Stimulated activated memory B cell treated with anti-CD40 and anti-IgM and Interleukin-4, amounts not matched to agents 10 μg/mL and 1 μg/mL and 100 μg/mL, for 72 hours (primary cell): ENCODE results near the gene DOLK.

Source experiments
- ATAC-seq: fragments of 150-1000 bp; cut with Tn5 transposase; 2 replicates; pipeline ENCODE4 v1.10.0; 2021
- H3K27ac Mint-ChIP-seq: one replicate; pipeline ENCODE4 v1.8.0; 2022; ENCODE audit warnings: mild to moderate bottlenecking, mixed read lengths
- H3K27me3 Mint-ChIP-seq: one replicate; pipeline ENCODE4 v1.8.0; 2022; ENCODE audit warnings: mixed read lengths
- H3K36me3 Mint-ChIP-seq: one replicate; pipeline ENCODE4 v1.8.0; 2022; ENCODE audit warnings: mixed read lengths
- H3K4me1 Mint-ChIP-seq: one replicate; pipeline ENCODE4 v1.8.0; 2022; ENCODE audit warnings: mixed read lengths
- H3K4me3 Mint-ChIP-seq: one replicate; pipeline ENCODE4 v1.8.0; 2022; ENCODE audit warnings: mild to moderate bottlenecking, moderate library complexity, mixed read lengths
- H3K9me3 Mint-ChIP-seq: one replicate; pipeline ENCODE4 v1.8.0; 2022; ENCODE audit warnings: mixed read lengths

DOLK gene

DNA sequence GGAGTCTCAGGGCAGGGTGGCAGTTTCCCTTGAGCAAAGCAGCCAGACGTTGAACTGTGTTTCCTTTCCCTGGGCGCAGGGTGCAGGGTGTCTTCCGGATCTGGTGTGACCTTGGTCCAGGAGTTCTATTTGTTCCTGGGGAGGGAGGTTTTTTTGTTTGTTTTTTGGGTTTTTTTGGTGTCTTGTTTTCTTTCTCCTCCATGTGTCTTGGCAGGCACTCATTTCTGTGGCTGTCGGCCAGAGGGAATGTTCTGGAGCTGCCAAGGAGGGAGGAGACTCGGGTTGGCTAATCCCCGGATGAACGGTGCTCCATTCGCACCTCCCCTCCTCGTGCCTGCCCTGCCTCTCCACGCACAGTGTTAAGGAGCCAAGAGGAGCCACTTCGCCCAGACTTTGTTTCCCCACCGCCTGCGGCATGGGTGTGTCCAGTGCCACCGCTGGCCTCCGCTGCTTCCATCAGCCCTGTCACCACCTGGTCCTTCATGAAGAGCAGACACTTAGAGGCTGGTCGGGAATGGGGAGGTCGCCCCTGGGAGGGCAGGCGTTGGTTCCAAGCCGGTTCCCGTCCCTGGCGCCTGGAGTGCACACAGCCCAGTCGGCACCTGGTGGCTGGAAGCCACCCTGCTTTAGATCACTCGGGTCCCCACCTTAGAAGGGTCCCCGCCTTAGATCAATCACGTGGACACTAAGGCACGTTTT, 30.1 kb downstream of the DOLK start:
- H3K27ac Mint-ChIP-seq, result no peak overlapping the region
- H3K36me3 Mint-ChIP-seq, result peaks cover 39% of the 10 kb centered on the region
- H3K4me1 Mint-ChIP-seq, result peaks cover 22% of the 10 kb centered on the region
- H3K27me3 Mint-ChIP-seq, result peaks cover 9% of the 10 kb centered on the region
- no peak for ATAC-seq
- no peak overlapping the region for H3K4me3 Mint-ChIP-seq
- H3K9me3 Mint-ChIP-seq, result no peaks in the 10 kb centered on the region

DNA sequence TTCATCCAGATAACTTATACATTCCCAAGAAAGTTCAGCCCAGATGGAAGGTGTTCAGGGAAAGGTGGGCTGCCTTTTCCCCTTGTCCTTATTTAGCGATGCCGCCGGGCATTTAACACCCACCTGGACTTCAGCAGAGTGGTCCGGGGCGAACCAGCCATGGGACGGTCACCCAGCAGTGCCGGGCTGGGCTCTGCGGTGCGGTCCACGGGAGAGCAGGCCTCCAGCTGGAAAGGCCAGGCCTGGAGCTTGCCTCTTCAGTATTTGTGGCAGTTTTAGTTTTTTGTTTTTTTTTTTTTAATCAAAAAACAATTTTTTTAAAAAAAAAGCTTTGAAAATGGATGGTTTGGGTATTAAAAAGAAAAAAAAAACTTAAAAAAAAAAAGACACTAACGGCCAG, 30.7 kb downstream of the DOLK start:
- ATAC-seq, result no peak
- peaks cover 6% of the 10 kb centered on the region for H3K27me3 Mint-ChIP-seq
- H3K27ac Mint-ChIP-seq, result no peak overlapping the region
- H3K4me3 Mint-ChIP-seq, result no peak overlapping the region
- no peaks in the 10 kb centered on the region for H3K9me3 Mint-ChIP-seq
- peaks cover 44% of the 10 kb centered on the region for H3K36me3 Mint-ChIP-seq
- peaks cover 23% of the 10 kb centered on the region for H3K4me1 Mint-ChIP-seq

DNA sequence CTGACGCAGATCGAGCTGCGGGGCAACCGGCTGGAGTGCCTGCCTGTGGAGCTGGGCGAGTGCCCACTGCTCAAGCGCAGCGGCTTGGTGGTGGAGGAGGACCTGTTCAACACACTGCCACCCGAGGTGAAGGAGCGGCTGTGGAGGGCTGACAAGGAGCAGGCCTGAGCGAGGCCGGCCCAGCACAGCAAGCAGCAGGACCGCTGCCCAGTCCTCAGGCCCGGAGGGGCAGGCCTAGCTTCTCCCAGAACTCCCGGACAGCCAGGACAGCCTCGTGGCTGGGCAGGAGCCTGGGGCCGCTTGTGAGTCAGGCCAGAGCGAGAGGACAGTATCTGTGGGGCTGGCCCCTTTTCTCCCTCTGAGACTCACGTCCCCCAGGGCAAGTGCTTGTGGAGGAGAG, 31.2 kb downstream of the DOLK start:
- peaks cover under 1% of the 10 kb centered on the region for H3K27me3 Mint-ChIP-seq
- H3K36me3 Mint-ChIP-seq, result peaks cover 44% of the 10 kb centered on the region
- peaks cover 19% of the 10 kb centered on the region for H3K4me1 Mint-ChIP-seq
- no peak overlapping the region for H3K4me3 Mint-ChIP-seq
- ATAC-seq, result no peak
- H3K9me3 Mint-ChIP-seq, result no peaks in the 10 kb centered on the region
- H3K27ac Mint-ChIP-seq, result no peak overlapping the region

DNA sequence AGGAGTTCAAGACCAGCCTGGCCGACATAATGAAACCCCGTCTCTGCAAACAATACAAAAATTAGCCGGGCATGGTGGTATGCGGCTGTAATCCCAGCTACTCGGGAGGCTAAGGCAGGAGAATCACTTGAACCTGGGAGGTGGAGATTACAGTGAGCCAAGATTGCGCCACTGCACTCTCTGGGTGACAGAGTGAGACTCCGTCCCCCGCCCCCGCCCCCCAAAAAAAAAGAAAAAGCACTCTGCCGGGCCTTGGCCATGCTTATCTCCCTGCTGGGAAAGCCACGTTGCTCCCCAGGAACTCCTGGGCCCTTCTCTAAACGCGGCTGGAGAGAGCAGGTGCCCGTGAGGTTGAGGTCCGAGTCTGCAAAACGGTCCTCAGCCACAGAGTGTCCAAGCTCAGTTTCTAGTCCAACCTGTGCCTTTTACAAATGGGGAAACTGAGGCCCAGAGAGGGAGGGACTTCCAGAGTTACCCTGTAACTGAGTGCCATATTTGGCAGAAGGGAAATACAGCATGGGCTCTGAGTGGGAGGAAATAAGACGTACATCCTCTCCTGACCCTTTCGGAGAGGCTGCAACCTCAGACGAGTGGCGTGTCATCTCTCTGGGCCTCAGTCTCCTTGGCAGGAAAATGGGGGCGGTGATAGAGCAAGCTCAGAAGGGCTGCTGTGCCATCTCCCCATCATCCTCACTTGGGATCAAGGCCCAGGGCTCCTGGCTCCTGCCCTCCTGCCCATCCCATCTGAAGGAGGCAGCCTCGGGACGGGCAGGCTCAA, 33.2 kb downstream of the DOLK start:
- Mint-ChIP-seq H3K4me1 (peaks cover 18% of the 10 kb centered on the region), H3K36me3 (peaks cover 52% of the 10 kb centered on the region), H3K4me3 (no peak overlapping the region), H3K27me3 (no peaks in the 10 kb centered on the region), H3K9me3 (no peaks in the 10 kb centered on the region), H3K27ac (no peak overlapping the region)
- ATAC-seq, result no peak

DNA sequence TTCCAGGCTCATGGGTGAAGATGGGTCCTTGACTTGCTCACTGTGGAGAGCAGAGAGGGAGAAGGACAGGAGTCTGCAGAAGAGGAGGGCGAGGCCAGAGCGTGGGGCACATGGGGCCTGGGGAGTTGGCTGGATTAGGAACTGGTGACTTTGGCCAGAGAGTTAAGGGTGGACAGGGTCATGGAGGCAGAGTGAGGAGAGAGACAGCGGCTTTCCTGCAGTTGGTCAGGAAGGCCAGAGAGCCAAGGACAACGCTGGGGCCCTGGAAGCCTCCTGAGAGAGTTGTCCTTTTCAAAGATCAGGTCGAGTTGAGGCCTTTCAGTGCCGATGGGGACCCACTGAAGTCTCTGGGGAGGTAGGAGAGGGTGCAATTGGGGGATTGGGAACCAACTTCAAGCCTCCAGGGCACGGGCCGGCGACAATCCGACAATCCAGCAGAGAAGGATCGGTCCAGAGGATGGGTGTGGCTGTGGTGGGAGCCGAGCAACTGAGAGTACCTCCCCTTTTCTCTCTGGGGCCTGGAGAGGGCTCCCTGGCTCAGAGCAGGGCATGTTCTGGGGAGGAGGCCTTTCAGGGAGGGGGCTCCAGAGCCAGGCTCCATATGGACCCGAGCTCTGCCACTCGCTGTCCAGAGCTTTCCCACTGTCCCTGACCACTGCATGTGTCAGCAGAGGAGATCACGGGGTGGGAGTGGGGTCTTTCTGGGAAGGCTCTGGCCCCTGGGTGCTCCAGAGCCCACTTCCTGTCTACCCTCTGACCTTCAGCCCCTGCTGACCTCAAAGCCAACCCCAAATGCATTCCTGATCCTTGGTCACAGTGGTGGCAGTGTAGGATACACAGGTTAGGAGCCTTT, 34.1 kb downstream of the DOLK start:
- Mint-ChIP-seq H3K27ac (no peak overlapping the region), H3K36me3 (peaks cover 56% of the 10 kb centered on the region), H3K27me3 (no peaks in the 10 kb centered on the region), H3K4me1 (peaks cover 14% of the 10 kb centered on the region), H3K9me3 (no peaks in the 10 kb centered on the region), H3K4me3 (no peak overlapping the region)
- no peak for ATAC-seq

DNA sequence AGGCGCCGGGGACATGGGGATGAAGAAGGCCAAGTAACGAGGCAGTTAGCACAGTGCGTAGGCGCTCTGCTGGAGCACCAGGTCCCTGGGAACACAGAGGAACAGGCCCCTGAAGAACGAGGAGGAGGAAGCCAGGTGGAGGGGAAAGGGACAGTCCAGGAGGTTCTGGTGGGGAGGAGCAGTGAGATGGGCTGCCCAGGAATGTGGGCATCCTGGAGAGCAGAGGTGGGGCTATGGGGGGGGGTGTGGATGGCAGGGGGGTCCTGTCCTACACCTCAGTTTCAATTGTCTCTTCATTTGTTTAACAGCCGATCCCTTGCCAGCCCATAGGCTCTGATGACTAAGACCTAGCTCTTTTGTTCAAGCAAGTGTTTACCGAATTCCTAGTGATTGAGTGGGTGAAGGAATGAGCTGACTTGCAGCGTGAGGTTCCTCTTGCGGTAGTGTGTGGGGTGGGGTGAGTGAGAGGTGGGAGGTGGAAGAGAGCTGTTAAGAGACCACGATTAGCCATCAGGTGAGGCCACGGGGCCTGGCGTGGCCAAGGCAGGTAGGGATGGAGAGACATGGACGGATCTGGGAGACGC, 35.0 kb downstream of the DOLK start:
- H3K27ac Mint-ChIP-seq, result peak overlapping the region; percentile 12
- peaks cover 14% of the 10 kb centered on the region for H3K4me1 Mint-ChIP-seq
- H3K9me3 Mint-ChIP-seq, result no peaks in the 10 kb centered on the region
- no peak overlapping the region for H3K4me3 Mint-ChIP-seq
- peaks cover 56% of the 10 kb centered on the region for H3K36me3 Mint-ChIP-seq
- H3K27me3 Mint-ChIP-seq, result no peaks in the 10 kb centered on the region
- no peak for ATAC-seq

DNA sequence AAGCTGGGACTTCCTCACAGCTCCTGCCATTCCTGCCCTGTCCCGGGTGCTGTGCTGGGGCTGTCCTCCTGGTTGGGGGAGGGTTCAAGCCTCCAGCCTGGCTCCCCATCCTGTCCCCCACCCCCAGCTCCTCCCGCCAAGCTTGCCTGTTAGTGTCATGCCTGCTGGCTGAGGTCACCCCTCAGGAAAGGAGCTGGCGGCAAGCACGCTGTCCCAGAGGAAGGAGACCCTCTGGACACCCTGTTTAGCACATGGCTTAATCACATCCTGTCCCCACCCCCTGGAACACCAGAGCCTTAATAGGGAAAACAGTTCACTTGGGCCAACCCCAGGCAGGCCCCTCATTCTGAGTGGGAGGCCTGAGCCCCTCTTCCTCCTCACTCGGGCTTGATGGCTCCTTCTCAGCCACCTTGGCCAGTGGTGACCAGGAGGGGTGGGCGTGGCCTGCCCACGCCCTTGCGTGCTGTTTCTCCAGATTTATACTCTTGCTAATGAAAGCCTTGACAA, 35.8 kb downstream of the DOLK start:
- H3K36me3 Mint-ChIP-seq, result peaks cover 51% of the 10 kb centered on the region
- H3K4me3 Mint-ChIP-seq, result no peak overlapping the region
- no peaks in the 10 kb centered on the region for H3K9me3 Mint-ChIP-seq
- no peak for ATAC-seq
- H3K27ac Mint-ChIP-seq, result peak overlapping the region; percentile 12
- H3K27me3 Mint-ChIP-seq, result no peaks in the 10 kb centered on the region
- peaks cover 17% of the 10 kb centered on the region for H3K4me1 Mint-ChIP-seq

DNA sequence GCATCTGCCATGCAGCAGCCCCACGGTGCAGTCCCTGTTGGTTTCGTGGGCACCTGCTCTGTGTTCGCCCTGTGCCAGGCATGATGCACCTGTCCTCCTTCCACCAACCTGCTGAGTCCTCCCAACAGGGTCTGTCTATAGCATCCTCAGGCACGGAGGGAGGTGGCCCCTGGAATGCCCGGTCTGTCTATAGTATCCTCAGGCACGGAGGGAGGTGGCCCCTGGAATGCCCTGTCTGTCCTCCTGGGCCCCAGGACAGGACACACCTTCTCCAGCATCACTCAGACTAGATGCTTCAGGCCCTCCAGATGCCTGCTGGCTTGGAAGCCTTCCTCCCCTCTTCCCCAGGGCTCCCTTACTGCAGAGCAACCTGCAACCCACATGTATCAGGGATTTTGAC, 36.5 kb downstream of the DOLK start:
- Mint-ChIP-seq H3K9me3 (no peaks in the 10 kb centered on the region), H3K4me3 (no peak overlapping the region), H3K4me1 (peaks cover 18% of the 10 kb centered on the region), H3K36me3 (peaks cover 49% of the 10 kb centered on the region), H3K27ac (no peak overlapping the region), H3K27me3 (no peaks in the 10 kb centered on the region)
- no peak for ATAC-seq

DNA sequence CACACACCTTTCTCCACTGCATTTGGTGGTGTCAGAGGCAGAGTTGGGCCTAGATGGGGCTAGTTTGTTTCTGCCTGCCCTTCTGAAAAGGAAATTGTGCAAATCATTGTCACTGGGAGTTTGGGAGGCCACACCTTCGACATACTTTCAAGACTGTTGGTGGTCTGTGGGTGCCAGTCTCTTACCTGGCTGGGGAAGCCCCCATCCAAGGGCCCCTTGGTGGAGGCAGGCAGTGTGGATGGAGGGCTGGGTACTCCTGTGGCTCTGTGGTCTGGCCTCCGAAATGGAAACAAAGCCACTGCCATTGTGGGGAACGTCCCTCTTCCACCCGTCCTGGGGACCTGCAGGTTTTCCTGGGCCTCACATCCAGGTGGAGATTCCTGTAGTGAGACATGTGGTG, 37.5 kb downstream of the DOLK start:
- Mint-ChIP-seq H3K9me3 (no peaks in the 10 kb centered on the region), H3K36me3 (peaks cover 43% of the 10 kb centered on the region), H3K27me3 (no peaks in the 10 kb centered on the region), H3K27ac (no peak overlapping the region), H3K4me3 (no peak overlapping the region), H3K4me1 (peaks cover 18% of the 10 kb centered on the region)
- no peak for ATAC-seq

DNA sequence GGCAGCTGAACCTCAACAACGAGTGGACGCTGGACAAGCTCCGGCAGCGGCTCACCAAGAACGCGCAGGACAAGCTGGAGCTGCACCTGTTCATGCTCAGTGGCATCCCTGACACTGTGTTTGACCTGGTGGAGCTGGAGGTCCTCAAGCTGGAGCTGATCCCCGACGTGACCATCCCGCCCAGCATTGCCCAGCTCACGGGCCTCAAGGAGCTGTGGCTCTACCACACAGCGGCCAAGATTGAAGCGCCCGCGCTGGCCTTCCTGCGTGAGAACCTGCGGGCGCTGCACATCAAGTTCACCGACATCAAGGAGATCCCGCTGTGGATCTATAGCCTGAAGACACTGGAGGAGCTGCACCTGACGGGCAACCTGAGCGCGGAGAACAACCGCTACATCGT, 39.0 kb downstream of the DOLK start:
- H3K27me3 Mint-ChIP-seq, result no peaks in the 10 kb centered on the region
- H3K27ac Mint-ChIP-seq, result no peak overlapping the region
- no peak for ATAC-seq
- no peak overlapping the region for H3K4me3 Mint-ChIP-seq
- no peaks in the 10 kb centered on the region for H3K9me3 Mint-ChIP-seq
- peaks cover 18% of the 10 kb centered on the region for H3K4me1 Mint-ChIP-seq
- peaks cover 43% of the 10 kb centered on the region for H3K36me3 Mint-ChIP-seq

DNA sequence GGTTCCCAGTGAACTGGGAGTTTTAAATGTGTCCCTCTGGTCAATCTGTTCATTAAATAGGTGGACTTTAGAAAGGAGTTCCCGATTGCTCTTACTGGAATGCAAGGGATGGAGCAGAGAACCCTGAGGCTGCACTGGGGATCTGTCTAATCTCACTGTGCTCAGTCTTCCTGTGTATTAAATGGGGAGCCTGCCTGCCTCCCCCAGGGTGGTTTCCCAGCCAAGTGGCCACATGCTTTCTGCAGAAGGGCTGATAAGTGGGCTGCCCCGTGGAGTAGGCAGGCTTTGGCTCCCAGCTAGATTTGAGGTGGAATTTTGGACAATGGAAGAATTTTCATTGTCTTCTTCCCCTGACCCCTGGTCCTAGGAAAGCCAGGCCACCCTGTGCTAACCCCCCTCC, 40.7 kb downstream of the DOLK start:
- ATAC-seq, result no peak
- peaks cover 19% of the 10 kb centered on the region for H3K4me1 Mint-ChIP-seq
- H3K27me3 Mint-ChIP-seq, result no peaks in the 10 kb centered on the region
- no peak overlapping the region for H3K27ac Mint-ChIP-seq
- peaks cover 29% of the 10 kb centered on the region for H3K36me3 Mint-ChIP-seq
- no peak overlapping the region for H3K4me3 Mint-ChIP-seq
- no peaks in the 10 kb centered on the region for H3K9me3 Mint-ChIP-seq

DNA sequence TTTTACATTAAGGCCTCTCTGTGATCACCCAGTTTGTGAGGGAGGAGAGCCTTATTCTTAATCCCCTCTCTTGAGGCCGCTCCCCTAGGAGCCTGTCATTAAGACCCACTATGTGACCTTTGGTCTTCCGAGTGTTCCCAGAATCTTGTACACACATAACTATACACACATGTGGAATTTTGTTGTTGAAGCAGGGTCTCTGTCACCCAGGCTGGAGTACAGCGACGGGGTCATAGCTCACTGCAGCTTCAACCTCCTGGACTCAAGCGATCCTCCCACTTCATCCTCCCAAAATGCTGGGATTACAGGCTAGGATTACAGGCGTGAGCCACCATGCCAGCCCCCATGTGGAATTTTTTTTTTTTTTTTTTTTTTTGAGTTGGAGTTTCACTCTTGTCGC, 41.4 kb downstream of the DOLK start:
- H3K27ac Mint-ChIP-seq, result no peak overlapping the region
- peaks cover 21% of the 10 kb centered on the region for H3K4me1 Mint-ChIP-seq
- H3K9me3 Mint-ChIP-seq, result no peaks in the 10 kb centered on the region
- H3K36me3 Mint-ChIP-seq, result peaks cover 29% of the 10 kb centered on the region
- no peaks in the 10 kb centered on the region for H3K27me3 Mint-ChIP-seq
- ATAC-seq, result no peak
- H3K4me3 Mint-ChIP-seq, result no peak overlapping the region

DNA sequence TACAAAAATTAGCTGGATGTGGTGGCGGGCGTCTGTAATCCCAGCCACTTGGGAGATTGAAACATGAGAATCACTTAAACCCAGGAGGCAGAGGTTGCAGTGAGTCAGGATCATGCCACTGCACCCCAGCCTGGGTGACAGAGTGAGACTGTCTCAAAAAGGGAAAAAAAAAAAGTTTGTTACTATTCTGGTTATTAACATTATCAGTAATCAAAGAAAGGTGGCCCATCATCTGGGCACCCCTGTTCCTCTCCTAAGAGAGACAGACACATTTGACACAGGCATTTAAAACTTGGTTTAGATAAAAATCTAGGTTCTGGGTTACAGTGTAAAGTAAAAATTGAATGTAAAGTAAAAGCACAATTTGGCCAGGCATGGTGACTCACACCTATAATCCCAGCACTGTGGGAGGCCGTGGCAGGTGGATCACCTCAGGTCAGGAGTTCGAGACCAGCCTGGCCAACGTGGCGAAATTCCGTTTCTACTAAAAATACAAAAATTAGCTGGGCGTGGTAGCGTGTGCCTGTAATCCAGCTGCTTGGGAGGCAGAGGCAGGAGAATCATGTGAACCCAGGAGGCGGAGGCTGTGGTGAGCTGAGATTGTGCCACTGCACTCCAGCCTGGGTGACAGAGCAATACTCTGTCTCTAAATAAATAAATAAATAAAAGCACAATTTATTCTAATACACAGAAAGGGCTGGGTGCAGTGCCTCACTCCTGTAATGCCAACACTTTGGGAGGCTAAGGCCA, 43.4 kb downstream of the DOLK start:
- H3K36me3 Mint-ChIP-seq, result peaks cover 20% of the 10 kb centered on the region
- H3K27ac Mint-ChIP-seq, result peak overlapping the region; percentile 97
- peaks cover 35% of the 10 kb centered on the region for H3K4me1 Mint-ChIP-seq
- no peak for ATAC-seq
- no peaks in the 10 kb centered on the region for H3K9me3 Mint-ChIP-seq
- no peak overlapping the region for H3K4me3 Mint-ChIP-seq
- no peaks in the 10 kb centered on the region for H3K27me3 Mint-ChIP-seq

DNA sequence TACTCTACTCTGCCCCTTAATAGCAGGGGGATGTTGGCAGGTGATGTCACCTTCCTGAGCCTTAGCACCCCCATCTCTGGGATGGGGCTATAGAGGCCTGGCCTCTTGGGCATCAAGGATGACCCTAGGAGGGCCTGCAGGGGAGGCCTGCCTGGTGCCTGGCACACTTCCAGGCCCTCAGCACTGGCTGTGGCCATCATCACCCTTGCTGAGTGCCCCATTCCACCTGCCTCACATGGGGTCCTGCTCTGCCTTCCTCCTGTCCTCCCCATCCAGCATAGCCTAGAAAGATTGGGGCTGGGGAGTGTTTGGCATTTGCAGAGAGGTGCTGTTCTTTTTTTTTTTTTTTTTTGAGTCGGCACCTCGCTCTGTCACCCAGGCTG, 44.3 kb downstream of the DOLK start:
- Mint-ChIP-seq H3K4me3 (no peak overlapping the region), H3K36me3 (peaks cover 16% of the 10 kb centered on the region), H3K27ac (peak overlapping the region; percentile 97), H3K9me3 (no peaks in the 10 kb centered on the region), H3K4me1 (peaks cover 44% of the 10 kb centered on the region), H3K27me3 (no peaks in the 10 kb centered on the region)
- ATAC-seq, result no peak
